ENCODE results near the gene PSME3IP1.

DNA sequence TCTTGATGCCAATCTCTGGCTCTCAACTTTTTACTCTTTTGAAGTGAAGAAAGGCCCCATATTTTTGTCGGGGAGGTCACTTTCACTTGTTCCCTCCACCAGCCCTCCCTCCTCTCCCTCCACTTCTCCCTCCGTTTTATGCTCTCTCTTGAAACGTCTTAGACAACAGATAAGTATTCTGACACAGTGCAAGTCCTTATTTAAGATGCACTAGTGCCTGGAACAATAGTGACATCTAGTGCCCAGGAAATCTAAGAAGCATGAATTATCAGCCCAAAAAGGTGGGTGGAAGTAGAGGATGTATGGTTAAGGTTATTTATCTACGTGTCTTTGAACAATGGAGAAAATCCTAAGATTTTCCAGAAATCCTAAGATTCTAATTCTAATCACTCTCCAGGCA, 17.9 kb downstream of the PSME3IP1 start:
- TF ChIP-seq, protein P1, sequence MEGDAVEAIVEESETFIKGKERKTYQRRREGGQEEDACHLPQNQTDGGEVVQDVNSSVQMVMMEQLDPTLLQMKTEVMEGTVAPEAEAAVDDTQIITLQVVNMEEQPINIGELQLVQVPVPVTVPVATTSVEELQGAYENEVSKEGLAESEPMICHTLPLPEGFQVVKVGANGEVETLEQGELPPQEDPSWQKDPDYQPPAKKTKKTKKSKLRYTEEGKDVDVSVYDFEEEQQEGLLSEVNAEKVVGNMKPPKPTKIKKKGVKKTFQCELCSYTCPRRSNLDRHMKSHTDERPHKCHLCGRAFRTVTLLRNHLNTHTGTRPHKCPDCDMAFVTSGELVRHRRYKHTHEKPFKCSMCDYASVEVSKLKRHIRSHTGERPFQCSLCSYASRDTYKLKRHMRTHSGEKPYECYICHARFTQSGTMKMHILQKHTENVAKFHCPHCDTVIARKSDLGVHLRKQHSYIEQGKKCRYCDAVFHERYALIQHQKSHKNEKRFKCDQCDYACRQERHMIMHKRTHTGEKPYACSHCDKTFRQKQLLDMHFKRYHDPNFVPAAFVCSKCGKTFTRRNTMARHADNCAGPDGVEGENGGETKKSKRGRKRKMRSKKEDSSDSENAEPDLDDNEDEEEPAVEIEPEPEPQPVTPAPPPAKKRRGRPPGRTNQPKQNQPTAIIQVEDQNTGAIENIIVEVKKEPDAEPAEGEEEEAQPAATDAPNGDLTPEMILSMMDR (IDR thresholded peaks at IDR 0.05), result peak in 2 of 3 donors; percentile 25 to 26
- no peak for TF ChIP-seq POLR2AphosphoS5 (IDR thresholded peaks at IDR 0.05)

Data from breast epithelium (tissue), 3 donors.